HG03108 (cell line): Measurements from ENCODE around the gene PDLIM7.

Experiments
- ATAC-seq: cut with Tn5 transposase; IDR thresholded peaks from one replicate; pipeline ENCODE4 v1.9.1; 2021; ENCODE audit warnings: moderate library complexity; ENCODE audit not compliant: unreplicated experiment

PDLIM7 gene

GRCh38 chr5:177458912-177459350, 38.5 kb downstream of the PDLIM7 start:
- ATAC-seq, result no peak

- no peak for ATAC-seq
Measured at GRCh38 chr5:177457852-177458681, 39.3 kb downstream of the PDLIM7 start.

- peak; percentile 27 for ATAC-seq
Measured at GRCh38 chr5:177456976-177457851, 40.2 kb downstream of the PDLIM7 start.

GRCh38 chr5:177456591-177456964, 40.8 kb downstream of the PDLIM7 start:
- ATAC-seq, result no peak

GRCh38 chr5:177455661-177456590, 41.5 kb downstream of the PDLIM7 start:
- peak; percentile 0 for ATAC-seq

GRCh38 chr5:177455036-177455660, 42.3 kb downstream of the PDLIM7 start:
- ATAC-seq, result peak; percentile 44

GRCh38 chr5:177454397-177455035, 42.9 kb downstream of the PDLIM7 start:
- ATAC-seq, result peak; percentile 46

GRCh38 chr5:177453852-177454396, 43.5 kb downstream of the PDLIM7 start:
- ATAC-seq, result no peak

- no peak for ATAC-seq
Measured at GRCh38 chr5:177452688-177453638, 44.4 kb downstream of the PDLIM7 start.

- no peak for ATAC-seq
Measured at GRCh38 chr5:177450667-177451424, 46.6 kb downstream of the PDLIM7 start.

GRCh38 chr5:177449140-177450061, 48.0 kb downstream of the PDLIM7 start:
- no peak for ATAC-seq

- no peak for ATAC-seq
Measured at GRCh38 chr5:177448244-177448950, 49.0 kb downstream of the PDLIM7 start.

GRCh38 chr5:177447611-177448243, 49.7 kb downstream of the PDLIM7 start:
- ATAC-seq, result no peak

- ATAC-seq, result peak; percentile 24
Measured at GRCh38 chr5:177447066-177447610, 50.3 kb downstream of the PDLIM7 start.
